ENCODE measurements around the gene CCDC18. TPM values are rescaled to one million over a fixed set of nuclear protein-coding genes. Genes with fewer than 3 reads are reported as not detected.

Gene CCDC18
- total RNA-seq, 1 donor from 2014 or later: 7.9 TPM

GRCh38 chr1:93302078-93302477 lies 121.6 kb downstream of the CCDC18 start:
- H2AFZ ChIP-seq (ENCODE audit: low read depth, low read length): no peak overlapping the region
- no peaks in the 10 kb centered on the region for H3K4me1 Mint-ChIP-seq (ENCODE audit: low read depth, unreplicated experiment)
- no peak for FAIRE-seq
- no peaks in the 10 kb centered on the region for H3K79me2 ChIP-seq (ENCODE audit: insufficient read depth, low read length)
- H3K9ac ChIP-seq (ENCODE audit: low read length): no peak overlapping the region
- H3K9me3 ChIP-seq (ENCODE audit: insufficient read depth, low read depth, low read length): no peaks in the 10 kb centered on the region
- H4K20me1 ChIP-seq (ENCODE audit: insufficient read depth, low read length): no peaks in the 10 kb centered on the region
- H3K27me3 Mint-ChIP-seq (ENCODE audit: low read depth, unreplicated experiment): no peaks in the 10 kb centered on the region
- H3K4me3 ChIP-seq (ENCODE audit: insufficient read depth, low read depth, low read length): no peak overlapping the region
- H3K4me3 Mint-ChIP-seq (ENCODE audit: unreplicated experiment): no peak overlapping the region
- TF ChIP-seq CTCF (IDR thresholded peaks at IDR 0.05; ENCODE audit: insufficient read depth, low read depth, low read length) (no peak), EZH2 (IDR thresholded peaks at IDR 0.05; ENCODE audit: insufficient read depth, low read length) (no peak)
- DNase-seq (ENCODE audit: low read depth): no peak
- no peaks in the 10 kb centered on the region for H3K27me3 ChIP-seq (ENCODE audit: insufficient read depth, low read length)
- H3K36me3 Mint-ChIP-seq (ENCODE audit: low read depth, unreplicated experiment): no peaks in the 10 kb centered on the region
- no peak overlapping the region for H3K27ac Mint-ChIP-seq (ENCODE audit: unreplicated experiment)
- H3K27ac ChIP-seq (ENCODE audit: low read depth, low read length): no peak overlapping the region
- no peaks in the 10 kb centered on the region for H3K4me1 ChIP-seq (ENCODE audit: insufficient read depth, low read length)
- H3K4me2 ChIP-seq (ENCODE audit: low read length): no peak overlapping the region
- no peaks in the 10 kb centered on the region for H3K36me3 ChIP-seq (ENCODE audit: insufficient read depth, low read length)
- no peaks in the 10 kb centered on the region for H3K9me3 Mint-ChIP-seq (ENCODE audit: unreplicated experiment)

GRCh38 chr1:93304716-93305138 lies 124.2 kb downstream of the CCDC18 start:
- H4K20me1 ChIP-seq (ENCODE audit: insufficient read depth, low read length): no peaks in the 10 kb centered on the region
- no peak overlapping the region for H3K4me3 Mint-ChIP-seq (ENCODE audit: unreplicated experiment)
- no peaks in the 10 kb centered on the region for H3K9me3 Mint-ChIP-seq (ENCODE audit: unreplicated experiment)
- peak; percentile 58 for FAIRE-seq
- no peaks in the 10 kb centered on the region for H3K36me3 ChIP-seq (ENCODE audit: insufficient read depth, low read length)
- no peaks in the 10 kb centered on the region for H3K27me3 ChIP-seq (ENCODE audit: insufficient read depth, low read length)
- H3K4me2 ChIP-seq (ENCODE audit: low read length): no peak overlapping the region
- H3K9ac ChIP-seq (ENCODE audit: low read length): no peak overlapping the region
- peak; percentile 49 for DNase-seq (ENCODE audit: low read depth)
- TF ChIP-seq CTCF (IDR thresholded peaks at IDR 0.05; ENCODE audit: insufficient read depth, low read depth, low read length) (peak; percentile 93), EZH2 (IDR thresholded peaks at IDR 0.05; ENCODE audit: insufficient read depth, low read length) (no peak)
- H2AFZ ChIP-seq (ENCODE audit: low read depth, low read length): no peak overlapping the region
- H3K4me1 ChIP-seq (ENCODE audit: insufficient read depth, low read length): no peaks in the 10 kb centered on the region
- no peaks in the 10 kb centered on the region for H3K36me3 Mint-ChIP-seq (ENCODE audit: low read depth, unreplicated experiment)
- no peak overlapping the region for H3K27ac Mint-ChIP-seq (ENCODE audit: unreplicated experiment)
- no peaks in the 10 kb centered on the region for H3K79me2 ChIP-seq (ENCODE audit: insufficient read depth, low read length)
- no peaks in the 10 kb centered on the region for H3K4me1 Mint-ChIP-seq (ENCODE audit: low read depth, unreplicated experiment)
- H3K9me3 ChIP-seq (ENCODE audit: insufficient read depth, low read depth, low read length): no peaks in the 10 kb centered on the region
- no peak overlapping the region for H3K4me3 ChIP-seq (ENCODE audit: insufficient read depth, low read depth, low read length)
- no peak overlapping the region for H3K27ac ChIP-seq (ENCODE audit: low read depth, low read length)
- no peaks in the 10 kb centered on the region for H3K27me3 Mint-ChIP-seq (ENCODE audit: low read depth, unreplicated experiment)

- no peak for FAIRE-seq
- Histone ChIP-seq H3K27me3 (ENCODE audit: insufficient read depth, low read length) (no peaks in the 10 kb centered on the region), H3K4me3 (ENCODE audit: insufficient read depth, low read depth, low read length) (no peak overlapping the region), H3K9ac (ENCODE audit: low read length) (no peak overlapping the region), H3K4me2 (ENCODE audit: low read length) (no peak overlapping the region), H4K20me1 (ENCODE audit: insufficient read depth, low read length) (no peaks in the 10 kb centered on the region), H3K4me1 (ENCODE audit: insufficient read depth, low read length) (no peaks in the 10 kb centered on the region), H3K79me2 (ENCODE audit: insufficient read depth, low read length) (no peaks in the 10 kb centered on the region), H2AFZ (ENCODE audit: low read depth, low read length) (no peak overlapping the region), H3K27ac (ENCODE audit: low read depth, low read length) (no peak overlapping the region), H3K9me3 (ENCODE audit: insufficient read depth, low read depth, low read length) (no peaks in the 10 kb centered on the region), H3K36me3 (ENCODE audit: insufficient read depth, low read length) (no peaks in the 10 kb centered on the region)
- no peak for DNase-seq (ENCODE audit: low read depth)
- TF ChIP-seq CTCF (IDR thresholded peaks at IDR 0.05; ENCODE audit: insufficient read depth, low read depth, low read length): no peak
- TF ChIP-seq EZH2 (IDR thresholded peaks at IDR 0.05; ENCODE audit: insufficient read depth, low read length): no peak
- Mint-ChIP-seq H3K4me1 (ENCODE audit: low read depth, unreplicated experiment) (no peaks in the 10 kb centered on the region), H3K27ac (ENCODE audit: unreplicated experiment) (no peak overlapping the region), H3K9me3 (ENCODE audit: unreplicated experiment) (no peaks in the 10 kb centered on the region), H3K27me3 (ENCODE audit: low read depth, unreplicated experiment) (no peaks in the 10 kb centered on the region), H3K36me3 (ENCODE audit: low read depth, unreplicated experiment) (no peaks in the 10 kb centered on the region), H3K4me3 (ENCODE audit: unreplicated experiment) (no peak overlapping the region)
Measured at GRCh38 chr1:93306920-93307319, 126.4 kb downstream of the CCDC18 start.

All from astrocyte (in vitro differentiated cells and primary cell).